SK-N-DZ (cell line): ENCODE results near the gene TRAPPC13. TPM values are rescaled to one million over a fixed set of nuclear protein-coding genes. Genes with fewer than 3 reads are reported as not detected.
"Not testable (repeated sequence)": the region's sequence is repeated elsewhere in the genome, so short reads cannot be mapped to it uniquely, and the experiment has no call there.

Source experiments
- DNase-seq: peaks from one replicate; pipeline ENCODE4 v3.0.0-alpha.2; 2015; ENCODE audit warnings: low spot score
- polyA plus RNA-seq, 2 experiments: library from polyadenylated mRNA; depleted of rRNA; stranded (reverse); fragments of >200 nt; gene quantifications; 2 replicates each; pipeline ENCODE4 v1.2.3, GENCODE V29; 2014

TRAPPC13 gene
- polyA plus RNA-seq (2014; cell fraction: cytosol; rRNA removed) = 26.5 and 30.6 TPM in 2 replicates
- polyA plus RNA-seq (2014; cell fraction: nucleus; rRNA removed) = 26.1 and 40.0 TPM in 2 replicates

- DNase-seq = peak; percentile 94
Observed at GRCh38 chr5:65624571-65625555, at the start of gene TRAPPC13, which contains the start of gene SHLD3. Gene TRAPPC13 (plus strand): TSS chr5:65625027. CDS start chr5:65625061, 34 bp downstream. Gene SHLD3 (plus strand): TSS chr5:65625027. CDS start chr5:65629588, 4,561 bp downstream.

GRCh38 chr5:65577141-65577540 lies 47.7 kb upstream of the TRAPPC13 start:
- DNase-seq = no peak

- DNase-seq = no peak
Observed at GRCh38 chr5:65588694-65589093, 36.1 kb upstream of the TRAPPC13 start.

GRCh38 chr5:65601761-65602160 lies 23.1 kb upstream of the TRAPPC13 start:
- DNase-seq = not testable (repeated sequence)

- DNase-seq = no peak
Observed at GRCh38 chr5:65611524-65611923, 13.3 kb upstream of the TRAPPC13 start.

GRCh38 chr5:65612298-65612907 lies 12.4 kb upstream of the TRAPPC13 start:
- DNase-seq = no peak

GRCh38 chr5:65620021-65620420 lies 4.8 kb upstream of the TRAPPC13 start:
- DNase-seq = no peak

GRCh38 chr5:65621961-65622360 lies 2.9 kb upstream of the TRAPPC13 start:
- DNase-seq = not testable (repeated sequence)

GRCh38 chr5:65623482-65623881 lies 1.3 kb upstream of the TRAPPC13 start:
- DNase-seq = no peak

- peak; percentile 95 for DNase-seq
Observed at GRCh38 chr5:65624025-65624570, 729 bp upstream of the TRAPPC13 start, which contains the start of gene TRIM23. Gene TRIM23 (minus strand): TSS chr5:65624333. CDS start chr5:65624274, 59 bp downstream.

GRCh38 chr5:65625743-65626142 lies 916 bp downstream of the TRAPPC13 start:
- DNase-seq = no peak

- DNase-seq = no peak
Observed at GRCh38 chr5:65630981-65631380, 6.2 kb downstream of the TRAPPC13 start.

- no peak for DNase-seq
Observed at GRCh38 chr5:65640240-65640639, 15.4 kb downstream of the TRAPPC13 start.

- no peak for DNase-seq
Observed at GRCh38 chr5:65646938-65647337, 22.1 kb downstream of the TRAPPC13 start.

- DNase-seq = no peak
Observed at GRCh38 chr5:65647941-65648340, 23.1 kb downstream of the TRAPPC13 start.

GRCh38 chr5:65651144-65651543 lies 26.3 kb downstream of the TRAPPC13 start:
- DNase-seq = no peak

GRCh38 chr5:65654713-65655112 lies 29.9 kb downstream of the TRAPPC13 start:
- no peak for DNase-seq

- DNase-seq = no peak
Observed at GRCh38 chr5:65663804-65664521, 39.1 kb downstream of the TRAPPC13 start.

GRCh38 chr5:65668696-65669095 lies 43.9 kb downstream of the TRAPPC13 start:
- no peak for DNase-seq

- DNase-seq = no peak
Observed at GRCh38 chr5:65672796-65673195, 48.0 kb downstream of the TRAPPC13 start.

GRCh38 chr5:65674749-65675148 lies 49.9 kb downstream of the TRAPPC13 start:
- DNase-seq = no peak
